ENCODE data around the gene SHISA7.

SHISA7 gene

DNA sequence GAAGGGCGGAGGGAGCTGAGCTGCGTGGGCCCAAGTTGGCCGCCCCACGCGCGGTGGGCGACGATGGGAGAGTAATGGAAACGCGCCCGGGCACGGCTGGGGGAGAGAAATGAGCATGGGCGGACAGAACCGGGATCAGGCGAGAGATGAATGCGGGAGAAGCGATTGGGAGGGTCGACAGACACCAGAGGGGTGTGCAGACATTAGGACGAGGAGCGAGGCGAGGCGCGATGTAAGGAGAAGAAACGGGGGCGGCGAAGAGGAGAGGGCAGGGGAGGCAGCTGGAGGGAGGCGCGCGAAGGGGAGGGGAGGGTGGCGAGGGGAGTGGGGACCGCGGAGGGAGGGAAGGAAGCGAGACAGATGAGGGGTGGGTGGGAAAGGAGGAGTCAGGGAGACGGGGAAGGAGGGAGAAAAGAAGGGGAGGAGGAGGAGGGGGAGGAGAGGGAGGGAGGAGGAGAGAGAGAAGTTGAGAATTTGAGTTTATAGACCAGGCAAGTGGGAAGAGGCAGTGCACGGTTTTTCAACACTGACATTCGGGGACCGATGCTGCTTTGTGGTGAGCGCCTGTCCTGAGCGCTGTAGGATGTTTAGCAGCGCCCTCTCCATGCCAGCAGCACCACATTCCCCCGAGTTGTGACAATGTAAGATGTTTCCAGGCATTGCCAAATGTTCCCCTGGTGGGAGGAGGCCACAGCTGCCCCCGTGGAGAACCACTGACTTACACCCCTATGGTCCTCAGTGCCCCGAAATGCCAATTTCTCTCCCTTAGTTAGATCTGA, at the start of gene SHISA7:
Gene SHISA7, minus strand, starts transcription at position 256 of the 779 bp plus-strand sequence. CDS start 437 bp downstream, outside the sequence.
- Histone ChIP-seq H3K27me3 (peaks cover 97 to 100% (median 100%) of the 10 kb centered on the region in 11 experiments), H4K20me1 (peaks cover 0 to 45% (median 6%) of the 10 kb centered on the region in 11 experiments; a peak in 11 of 22 replicates), H3K36me3 (no peaks in the 10 kb centered on the region), H3K4me3 (no peak within 1 kb of the TSS), H3K4me2 (peak within 1 kb of the TSS in 1 of 11 experiments; percentile 80; a peak in 1 of 22 replicates), H3K9ac (no peak within 1 kb of the TSS), H3K27ac (no peak within 1 kb of the TSS), H3K4me1 (peaks cover 0 to 22% (median 17%) of the 10 kb centered on the region in 10 experiments; a peak in 16 of 20 replicates), H3K9me3 (replicated peaks in 1 of 11) (peaks cover 0 to 12% (median 0%) of the 10 kb centered on the region in 11 experiments; a peak in 1 of 22 replicates)
- no peak for TF ChIP-seq Cebpa-rat (IDR thresholded peaks at IDR 0.05)

DNA sequence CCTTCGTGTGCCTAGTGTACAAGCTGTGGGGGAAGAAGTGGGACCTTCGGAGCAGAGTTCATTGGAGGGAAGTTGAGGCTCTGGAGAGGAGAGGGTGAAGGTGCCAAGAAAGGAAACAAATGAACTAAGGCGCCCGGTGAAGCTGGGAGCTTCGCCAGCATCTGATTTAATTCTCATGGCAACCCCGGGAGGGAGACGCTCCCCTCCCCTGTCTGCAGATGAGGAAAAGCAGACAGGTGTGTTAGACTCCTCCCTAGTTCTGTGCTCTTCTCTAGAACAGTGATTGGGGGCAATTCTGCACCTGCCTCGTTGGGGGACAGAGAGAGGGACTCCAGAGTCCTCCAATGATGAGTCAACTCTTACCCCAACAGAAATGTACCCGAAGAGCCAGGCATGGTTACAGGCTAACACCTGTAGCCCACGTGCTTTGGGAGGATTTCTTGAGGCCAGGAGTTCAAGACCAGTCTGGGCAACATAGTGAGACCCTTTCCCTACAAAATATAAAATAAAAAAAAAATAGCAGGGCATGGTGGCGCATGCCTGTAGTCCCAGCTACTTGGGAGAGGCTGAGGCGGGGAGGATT, 49.4 kb upstream of the SHISA7 start:
- H3K27ac ChIP-seq = no peak overlapping the region

DNA sequence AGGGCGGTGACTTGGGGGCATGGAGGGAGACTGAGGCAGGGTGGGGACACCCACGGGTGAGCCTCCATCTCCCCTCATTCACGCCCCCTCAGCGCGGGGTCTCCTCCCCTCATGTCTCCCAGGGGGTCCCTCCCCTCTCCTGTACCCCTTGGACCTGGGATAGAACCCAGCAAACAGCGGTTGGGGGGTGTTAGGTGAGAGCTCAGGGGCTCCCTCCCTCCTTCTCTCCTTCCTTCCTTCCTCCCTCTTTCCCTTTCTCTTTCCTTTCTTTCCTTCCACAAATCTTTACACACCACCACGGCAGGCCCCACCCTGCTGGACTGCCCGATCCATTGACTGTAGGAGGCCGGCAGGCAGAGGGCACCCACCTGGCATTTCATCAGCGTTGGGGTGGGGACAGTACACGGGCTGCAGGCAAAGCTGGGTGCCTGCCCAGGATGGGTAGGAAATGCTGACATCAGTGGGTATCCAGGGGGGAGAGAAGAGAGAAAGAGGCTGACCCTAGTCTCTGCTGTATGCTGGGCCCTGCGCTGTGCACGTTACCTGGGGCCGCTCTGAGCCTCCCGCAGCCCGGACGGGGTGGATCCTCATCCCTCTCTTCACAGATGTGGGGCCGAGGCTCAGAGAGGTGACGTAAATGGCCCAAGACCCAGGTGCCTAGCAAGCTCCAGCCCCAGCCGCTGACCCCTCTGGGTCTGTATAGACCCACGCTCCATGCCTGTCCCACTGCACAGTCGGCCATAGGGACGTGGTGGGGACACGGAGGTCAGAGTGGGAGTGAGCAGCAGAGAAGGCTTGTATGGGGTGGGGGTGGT, 48.7 kb upstream of the SHISA7 start:
- H3K9me3 ChIP-seq (replicated peaks in 1 of 11) = no peaks in the 10 kb centered on the region
- H3K27ac ChIP-seq = no peak overlapping the region
- no peaks in the 10 kb centered on the region for H3K27me3 ChIP-seq

More for the DNA sequence above, 49.4 kb upstream of the SHISA7 start:
- Histone ChIP-seq H3K4me2 (no peak overlapping the region), H3K9ac (no peak overlapping the region), H3K4me3 (no peak overlapping the region), H3K27me3 (no peaks in the 10 kb centered on the region), H3K4me1 (peaks cover 10 to 49% (median 30%) of the 10 kb centered on the region in 10 experiments), H3K9me3 (replicated peaks in 1 of 11) (no peaks in the 10 kb centered on the region), H4K20me1 (peaks cover 0 to 4% (median 0%) of the 10 kb centered on the region in 11 experiments; a peak in 2 of 22 replicates), H3K36me3 (no peaks in the 10 kb centered on the region)
- no peak for TF ChIP-seq Cebpa-rat (IDR thresholded peaks at IDR 0.05)

GRCh38 chr19:55490478-55491432, 47.7 kb upstream of the SHISA7 start:
- Histone ChIP-seq H3K4me2 (0 out of 22 replicates have a peak overlapping the region, but pooled peaks of 1 of the 11 experiments have one; percentile 7), H4K20me1 (peaks cover 0 to 15% (median 0%) of the 10 kb centered on the region in 11 experiments; a peak in 4 of 22 replicates), H3K4me1 (peaks cover 27 to 66% (median 47%) of the 10 kb centered on the region in 10 experiments), H3K9me3 (replicated peaks in 1 of 11) (no peaks in the 10 kb centered on the region), H3K27ac (no peak overlapping the region), H3K36me3 (no peaks in the 10 kb centered on the region), H3K27me3 (no peaks in the 10 kb centered on the region), H3K4me3 (no peak overlapping the region), H3K9ac (peak overlapping the region in 1 of 11 experiments; percentile 9; a peak in 1 of 22 replicates)
- TF ChIP-seq Cebpa-rat (IDR thresholded peaks at IDR 0.05) = no peak

More for the DNA sequence above, 48.7 kb upstream of the SHISA7 start:
- Histone ChIP-seq H3K4me1 (peaks cover 17 to 56% (median 37%) of the 10 kb centered on the region in 10 experiments), H3K4me3 (no peak overlapping the region), H3K9ac (no peak overlapping the region), H3K4me2 (0 out of 22 replicates have a peak overlapping the region, but pooled peaks of 1 of the 11 experiments have one; percentile 9), H4K20me1 (peaks cover 0 to 8% (median 0%) of the 10 kb centered on the region in 11 experiments; a peak in 4 of 22 replicates), H3K36me3 (no peaks in the 10 kb centered on the region)
- no peak for TF ChIP-seq Cebpa-rat (IDR thresholded peaks at IDR 0.05)

DNA sequence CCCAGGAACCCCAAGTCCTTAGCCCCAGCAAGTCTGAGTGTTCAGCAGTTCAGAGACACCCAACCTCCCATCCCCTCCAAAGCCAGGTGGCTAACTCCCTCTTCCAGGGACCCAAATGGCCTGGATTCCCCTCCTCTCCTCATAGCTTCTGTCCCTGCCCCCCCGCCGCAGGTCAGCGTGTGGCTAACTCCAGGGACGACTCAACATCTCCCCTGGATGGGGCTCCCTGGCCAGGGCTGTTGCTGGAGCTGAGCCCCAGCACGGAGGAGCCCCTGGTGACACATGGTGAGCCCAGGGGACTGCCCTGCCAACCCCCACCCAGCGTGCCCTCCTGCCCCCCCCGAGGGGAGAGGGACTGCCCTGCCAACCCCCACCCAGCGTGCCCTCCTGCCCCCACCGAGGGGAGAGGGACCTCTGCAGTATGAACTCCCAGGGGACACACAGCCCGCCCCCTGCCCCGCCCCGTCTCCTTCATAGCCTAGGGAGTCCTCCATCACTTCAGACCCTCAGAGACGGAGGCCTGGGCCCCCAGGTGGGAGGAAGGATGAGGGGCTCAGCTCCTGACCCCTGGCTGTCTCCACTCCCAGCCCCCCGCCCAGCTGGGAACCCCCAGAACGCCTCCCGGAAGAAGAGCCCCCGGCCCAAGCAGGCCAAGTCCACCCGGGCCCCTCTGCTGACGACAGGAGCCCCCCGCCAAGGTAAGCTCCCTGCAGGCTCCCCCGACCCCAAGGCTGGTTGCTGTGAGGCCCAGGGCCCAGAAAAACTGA, 46.8 kb upstream of the SHISA7 start:
- H3K4me2 ChIP-seq = peak overlapping the region in 10 of 11 experiments; percentile 5 to 65 (median 55); a peak in 17 of 22 replicates
- no peak for TF ChIP-seq Cebpa-rat (IDR thresholded peaks at IDR 0.05)
- H3K27me3 ChIP-seq = no peaks in the 10 kb centered on the region
- H3K36me3 ChIP-seq = no peaks in the 10 kb centered on the region
- peak overlapping the region in 7 of 11 experiments; percentile 24 to 42 (median 33); a peak in 4 of 22 replicates for H3K9ac ChIP-seq
- no peak overlapping the region for H3K4me3 ChIP-seq
- peaks cover 33 to 69% (median 53%) of the 10 kb centered on the region in 10 experiments for H3K4me1 ChIP-seq
- peaks cover 0 to 15% (median 0%) of the 10 kb centered on the region in 11 experiments; a peak in 4 of 22 replicates for H4K20me1 ChIP-seq
- peak overlapping the region in 1 of 11 experiments; percentile 36; a peak in 1 of 22 replicates for H3K27ac ChIP-seq
- H3K9me3 ChIP-seq (replicated peaks in 1 of 11) = no peaks in the 10 kb centered on the region

DNA sequence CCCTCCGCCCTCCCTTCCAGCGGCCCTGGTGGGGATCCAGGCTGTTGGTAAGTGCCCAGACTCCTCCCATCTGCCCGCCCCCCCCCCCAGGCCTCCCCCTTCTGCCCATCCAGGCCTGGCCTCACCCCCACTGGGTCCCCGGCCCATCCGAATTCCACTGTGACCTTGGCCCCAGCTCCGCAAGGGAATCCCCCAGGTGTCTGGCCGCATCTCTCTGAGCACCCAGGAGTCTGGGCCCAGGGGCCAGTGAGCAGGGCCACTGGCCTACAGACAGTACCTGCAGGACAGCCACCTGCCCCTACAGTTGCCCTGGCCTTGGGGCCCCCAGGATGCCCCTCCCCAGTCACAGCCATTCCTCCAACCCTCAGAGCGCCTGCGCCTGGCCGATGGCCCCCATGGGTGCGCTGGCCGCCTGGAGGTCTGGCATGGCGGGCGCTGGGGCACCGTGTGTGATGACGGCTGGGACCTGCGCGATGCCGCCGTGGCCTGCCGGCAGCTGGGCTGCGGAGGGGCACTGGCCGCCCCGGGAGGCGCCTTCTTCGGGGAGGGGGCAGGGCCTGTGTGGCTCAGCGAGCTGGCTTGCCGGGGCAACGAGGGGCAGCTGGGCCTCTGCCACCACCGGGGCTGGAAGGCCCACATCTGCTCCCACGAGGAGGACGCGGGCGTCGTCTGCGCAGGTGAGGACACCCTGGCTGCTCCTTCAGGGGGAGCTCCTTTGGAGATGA, 46.0 kb upstream of the SHISA7 start:
- H3K27me3 ChIP-seq = no peaks in the 10 kb centered on the region
- TF ChIP-seq Cebpa-rat (IDR thresholded peaks at IDR 0.05) = no peak
- H3K4me1 ChIP-seq = peaks cover 39 to 71% (median 54%) of the 10 kb centered on the region in 10 experiments
- no peaks in the 10 kb centered on the region for H3K36me3 ChIP-seq
- peaks cover 0 to 18% (median 0%) of the 10 kb centered on the region in 11 experiments; a peak in 6 of 22 replicates for H4K20me1 ChIP-seq
- peak overlapping the region in 1 of 11 experiments; percentile 36; a peak in 1 of 22 replicates for H3K27ac ChIP-seq
- no peaks in the 10 kb centered on the region for H3K9me3 ChIP-seq (replicated peaks in 1 of 11)
- H3K9ac ChIP-seq = peak overlapping the region in 7 of 11 experiments; percentile 24 to 42 (median 33); a peak in 4 of 22 replicates
- H3K4me2 ChIP-seq = peak overlapping the region in 10 of 11 experiments; percentile 5 to 65 (median 58); a peak in 17 of 22 replicates
- no peak overlapping the region for H3K4me3 ChIP-seq
